Measurements from ENCODE around the gene ZNF780A.

- no peak for TF ChIP-seq ZFP3 (CRISPR knock-in tag; IDR thresholded peaks at IDR 0.05)
- no peak for TF ChIP-seq PATZ1 (CRISPR knock-in tag; IDR thresholded peaks at IDR 0.05; ENCODE audit: borderline replicate concordance)
These were observed 56.7 kb downstream of the ZNF780A start for GRCh38 chr19:40033989-40034560.

All from SK-N-SH treated with all-trans-retinoic acid at 6 μM for 48 hours (cell line).